Kidney (tissue), 14 donors: Measurements from ENCODE around the gene GINS2. TPM values are rescaled to one million over a fixed set of nuclear protein-coding genes. Genes with fewer than 3 reads are reported as not detected.
A peak's percentile ranks its signal among the peaks of the same experiment; 100 is the strongest.

Experiments used
- DNase-seq, 5 donors: peaks; one replicate each; pipeline ENCODE4 v3.0.0-alpha.2; 2013 to 2020
- FAIRE-seq: peaks from 2 replicates; lab custom pipeline; 2012; peaks lifted over from hg19 to GRCh38; lab: Jason Lieb, UNC
- H3K27ac ChIP-seq, 2 donors: one replicate each; pipeline ENCODE4 v1.7.0; 2013; ENCODE audit warnings: low read depth in 2 of 2, low read length in 2 of 2, inconsistent platforms in 1 of 2
- H3K27me3 ChIP-seq: one replicate; pipeline ENCODE4 v1.7.1; 2013; ENCODE audit warnings: low read length, inconsistent platforms; ENCODE audit not compliant: control insufficient read depth, insufficient read depth
- H3K36me3 ChIP-seq, 3 donors: one replicate each; pipeline versions ENCODE4 v1.7.0 to v1.7.1; 2013; ENCODE audit warnings: low read length in 3 of 3, control low read depth in 1 of 3, inconsistent platforms in 1 of 3; ENCODE audit not compliant: insufficient read depth in 3 of 3, control insufficient read depth in 2 of 3
- H3K4me1 ChIP-seq, 3 donors: one replicate each; pipeline versions ENCODE4 v1.7.0 to v1.7.1; 2013; ENCODE audit warnings: low read length in 3 of 3, inconsistent platforms in 1 of 3, low read depth in 1 of 3; ENCODE audit not compliant: control insufficient read depth in 2 of 3, insufficient read depth in 2 of 3
- H3K4me3 ChIP-seq, 3 donors: one replicate each; pipeline versions ENCODE4 v1.7.0 to v1.8.1; 2013; ENCODE audit warnings: low read length in 3 of 3, control low read depth in 1 of 3, inconsistent platforms in 1 of 3
- H3K9ac ChIP-seq, 3 donors: one replicate each; pipeline versions ENCODE4 v1.7.0 to v1.7.1; 2013; ENCODE audit warnings: low read length in 3 of 3, control low read depth in 1 of 3, inconsistent platforms in 1 of 3
- H3K9me3 ChIP-seq, 3 donors: one replicate each; pipeline versions ENCODE4 v1.7.0 to v1.7.1; 2013; ENCODE audit warnings: low read length in 3 of 3, control low read depth in 1 of 3, inconsistent platforms in 1 of 3; ENCODE audit not compliant: control insufficient read depth in 2 of 3, insufficient read depth in 1 of 3
- intact Hi-C: fragments of 100-400 bp; cut with DNase I; formaldehyde crosslinking; loops from one replicate; pipeline ENCODE4 v1.11.1; 2022
- polyA plus RNA-seq: library from polyadenylated mRNA; stranded (reverse); fragments of 350-450 nt; fragmentation: Illumina TruSeq; extraction: RNeasy Lipid Tissue Mini Kit (QIAGEN cat#74804); gene quantifications from one replicate; pipeline ENCODE4 v1.2.3, GENCODE V29; 2014; ENCODE audit warnings: low read depth, low replicate concordance; ENCODE audit not compliant: insufficient read depth
- total RNA-seq: library from RNA; stranded (reverse); fragmentation: NEBNext Ultra II Directional; extraction: Animal tissue kit (Norgen Biotek cat#: 25700); gene quantifications from one replicate; pipeline ENCODE4 v1.2.1, GENCODE V29; 2021
- TF ChIP-seq, protein P1 (sequence below): IDR thresholded peaks from 3 replicates; pipeline ENCODE4 v1.5.1; 2012; ENCODE audit warnings: mild to moderate bottlenecking, moderate library complexity, borderline replicate concordance; ENCODE audit not compliant: insufficient read depth; ENCODE audit errors: extremely low read depth
- donor health status: control.
- donor health status: control.
- donor health status: control.
- donor health status: control.
- donor health status: control.
- donor health status: DM: yes; HTN: yes; CAD: no.
- donor health status: Normal renal cell carcinoma (clear cell type).

The GINS2 gene
- total and polyA plus RNA-seq, 2 donors from 2014 or later = 0.88 to 0.97 TPM

DNA sequence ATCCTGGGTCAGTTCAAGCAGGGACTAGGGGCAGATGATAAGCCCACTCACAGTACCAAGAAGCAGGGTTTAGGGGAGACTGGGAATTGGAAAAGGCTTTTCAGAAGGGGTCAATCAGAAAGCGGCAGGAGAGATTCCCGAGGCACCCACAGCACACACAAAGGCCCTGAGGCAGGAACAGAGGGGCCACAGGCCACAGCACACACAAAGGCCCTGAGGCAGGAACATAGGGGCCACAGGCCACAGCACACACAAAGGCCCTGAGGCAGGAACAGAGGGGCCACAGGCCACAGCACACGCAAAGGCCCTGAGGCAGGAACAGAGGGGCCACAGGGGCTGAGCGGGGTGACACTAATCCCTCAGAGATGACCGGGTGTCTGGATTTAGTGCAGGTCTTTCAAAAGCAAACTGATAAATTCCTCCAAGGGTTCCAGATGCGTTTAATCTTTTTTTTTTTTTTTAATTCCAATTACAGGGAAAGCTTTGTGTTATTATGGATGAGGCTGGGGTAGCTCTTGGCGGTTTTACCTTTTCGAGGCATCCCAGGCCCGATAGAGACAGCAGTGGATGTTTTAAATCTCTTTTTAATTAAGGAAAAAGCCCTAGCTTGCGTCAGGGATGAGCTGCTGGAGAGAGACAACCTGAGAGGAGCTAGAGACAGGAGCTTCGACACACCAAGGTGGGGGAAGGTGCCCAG lies 31.0 kb upstream of the GINS2 start:
- no peak for FAIRE-seq
- intact Hi-C loops = no loop called here

GRCh38 chr16:85718682-85719081 lies 29.9 kb upstream of the GINS2 start:
- Histone ChIP-seq H3K27ac (no peak overlapping the region), H3K4me3 (no peak overlapping the region), H3K27me3 (no peaks in the 10 kb centered on the region), H3K4me1 (peaks cover 0 to 11% (median 5%) of the 10 kb centered on the region in 3 donors), H3K9ac (no peak overlapping the region), H3K36me3 (no peaks in the 10 kb centered on the region), H3K9me3 (no peaks in the 10 kb centered on the region)
- DNase-seq = no peak
- intact Hi-C loops = no loop called here
- FAIRE-seq = no peak
- TF ChIP-seq, protein P1, sequence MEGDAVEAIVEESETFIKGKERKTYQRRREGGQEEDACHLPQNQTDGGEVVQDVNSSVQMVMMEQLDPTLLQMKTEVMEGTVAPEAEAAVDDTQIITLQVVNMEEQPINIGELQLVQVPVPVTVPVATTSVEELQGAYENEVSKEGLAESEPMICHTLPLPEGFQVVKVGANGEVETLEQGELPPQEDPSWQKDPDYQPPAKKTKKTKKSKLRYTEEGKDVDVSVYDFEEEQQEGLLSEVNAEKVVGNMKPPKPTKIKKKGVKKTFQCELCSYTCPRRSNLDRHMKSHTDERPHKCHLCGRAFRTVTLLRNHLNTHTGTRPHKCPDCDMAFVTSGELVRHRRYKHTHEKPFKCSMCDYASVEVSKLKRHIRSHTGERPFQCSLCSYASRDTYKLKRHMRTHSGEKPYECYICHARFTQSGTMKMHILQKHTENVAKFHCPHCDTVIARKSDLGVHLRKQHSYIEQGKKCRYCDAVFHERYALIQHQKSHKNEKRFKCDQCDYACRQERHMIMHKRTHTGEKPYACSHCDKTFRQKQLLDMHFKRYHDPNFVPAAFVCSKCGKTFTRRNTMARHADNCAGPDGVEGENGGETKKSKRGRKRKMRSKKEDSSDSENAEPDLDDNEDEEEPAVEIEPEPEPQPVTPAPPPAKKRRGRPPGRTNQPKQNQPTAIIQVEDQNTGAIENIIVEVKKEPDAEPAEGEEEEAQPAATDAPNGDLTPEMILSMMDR = peak; percentile 37

More for the DNA sequence above, 31.0 kb upstream of the GINS2 start:
- TF ChIP-seq, protein P1 = no peak
- no peaks in the 10 kb centered on the region for H3K36me3 ChIP-seq
- H3K9me3 ChIP-seq = no peaks in the 10 kb centered on the region
- peaks cover 0 to 11% (median 5%) of the 10 kb centered on the region in 3 donors for H3K4me1 ChIP-seq
- no peaks in the 10 kb centered on the region for H3K27me3 ChIP-seq
- DNase-seq = no peak
- H3K27ac ChIP-seq = no peak overlapping the region
- no peak overlapping the region for H3K9ac ChIP-seq
- no peak overlapping the region for H3K4me3 ChIP-seq

- Histone ChIP-seq H3K4me3 (no peak overlapping the region), H3K4me1 (peaks cover 0 to 11% (median 5%) of the 10 kb centered on the region in 3 donors), H3K9ac (no peak overlapping the region), H3K27ac (no peak overlapping the region), H3K27me3 (no peaks in the 10 kb centered on the region), H3K9me3 (no peaks in the 10 kb centered on the region), H3K36me3 (no peaks in the 10 kb centered on the region)
- DNase-seq (no peak), FAIRE-seq (no peak)
- TF ChIP-seq, protein P1 = no peak
- intact Hi-C loops = no loop called here
Measured at GRCh38 chr16:85718153-85718477, 29.4 kb upstream of the GINS2 start.
